ENCODE measurements around the gene RDM1.

- TF ChIP-seq ZNF384 (IDR thresholded peaks at IDR 0.05): no peak
- TF ChIP-seq SP1 (IDR thresholded peaks at IDR 0.05): no peak
- TF ChIP-seq TARDBP (IDR thresholded peaks at IDR 0.05): no peak
- TF ChIP-seq FOXK2 (IDR thresholded peaks at IDR 0.05): no peak
- TF ChIP-seq CTBP1 (IDR thresholded peaks at IDR 0.05; ENCODE audit: borderline replicate concordance): no peak
- no peak for TF ChIP-seq ARNT (IDR thresholded peaks at IDR 0.05)
- no peak for TF ChIP-seq ELF4 (IDR thresholded peaks at IDR 0.05)
- TF ChIP-seq L3MBTL2 (conservative IDR thresholded peaks at IDR 0.05): no peak
- TF ChIP-seq HDGF (IDR thresholded peaks at IDR 0.05; ENCODE audit: borderline replicate concordance): no peak
- no peak for TF ChIP-seq FOXM1 (IDR thresholded peaks at IDR 0.05; ENCODE audit: borderline replicate concordance)
- TF ChIP-seq NFRKB (IDR thresholded peaks at IDR 0.05): no peak
Measured at GRCh38 chr17:35932586-35932985, 2.0 kb upstream of the RDM1 start.
